DND-41 (cell line): ENCODE data around the gene C19orf67.

ENCODE experiments used
- ATAC-seq: fragments of 200-7000 bp; cut with Tn5 transposase; 3 replicates; pipeline ENCODE4 v1.9.1; 2021; ENCODE audit warnings: low read depth; ENCODE audit not compliant: insufficient read depth
- DNase-seq: peaks from one replicate; pipeline ENCODE4 v3.0.0-alpha.2; 2020
- H2AFZ ChIP-seq: 2 replicates; pipeline ENCODE4 v1.6.0; 2012; ENCODE audit warnings: low read depth, low read length
- H3K27ac ChIP-seq: 2 replicates; pipeline ENCODE4 v1.5.1; 2012; ENCODE audit warnings: low read length, inconsistent platforms
- H3K27me3 ChIP-seq: fragments of 200-600 bp; sonication (generic); 2 replicates; pipeline ENCODE4 v1.6.0; 2012; ENCODE audit warnings: low read length, mild to moderate bottlenecking, inconsistent platforms; ENCODE audit not compliant: insufficient read depth, poor library complexity
- H3K36me3 ChIP-seq: 2 replicates; pipeline ENCODE4 v1.5.1; 2012; ENCODE audit warnings: low read length, inconsistent platforms; ENCODE audit not compliant: insufficient read depth
- H3K4me1 ChIP-seq: 2 replicates; pipeline ENCODE4 v1.5.1; 2012; ENCODE audit warnings: mild to moderate bottlenecking, low read length; ENCODE audit not compliant: insufficient read depth
- H3K4me2 ChIP-seq: 2 replicates; pipeline ENCODE4 v1.6.0; 2012; ENCODE audit warnings: mild to moderate bottlenecking, moderate library complexity, low read length, inconsistent platforms; ENCODE audit not compliant: insufficient read depth
- H3K4me3 ChIP-seq, 2 experiments: fragments of 200-600 bp in 1 of 2; shearing (Covaris generic) in 1 of 2; 2 replicates each; pipeline ENCODE4 v1.5.1; 2012 to 2016; ENCODE audit warnings: inconsistent platforms in 2 of 2, low read length in 2 of 2, mild to moderate bottlenecking in 2 of 2, low read depth in 1 of 2, moderate library complexity in 1 of 2
- H3K79me2 ChIP-seq: 2 replicates; pipeline ENCODE4 v1.6.0; 2012; ENCODE audit warnings: low read length, inconsistent platforms; ENCODE audit not compliant: insufficient read depth
- H3K9ac ChIP-seq: 2 replicates; pipeline ENCODE4 v1.6.0; 2012; ENCODE audit warnings: low read depth, mild to moderate bottlenecking, inconsistent platforms, low read length, moderate library complexity
- H3K9me3 ChIP-seq: 2 replicates; pipeline ENCODE4 v1.5.1; 2012; ENCODE audit warnings: low read length, moderate library complexity, mild to moderate bottlenecking, inconsistent platforms; ENCODE audit not compliant: insufficient read depth, severe bottlenecking
- H4K20me1 ChIP-seq: 2 replicates; pipeline ENCODE4 v1.6.0; 2012; ENCODE audit warnings: low read length; ENCODE audit not compliant: insufficient read depth
- CTCF ChIP-seq: IDR thresholded peaks from 2 replicates; pipeline ENCODE4 v1.5.1; 2012; ENCODE audit warnings: borderline replicate concordance, low read length, moderate library complexity, mild to moderate bottlenecking; ENCODE audit not compliant: poor library complexity, severe bottlenecking; ENCODE audit errors: extremely low read depth
- EZH2 ChIP-seq: IDR thresholded peaks from 3 replicates; pipeline ENCODE4 v1.6.1; 2012; ENCODE audit warnings: borderline replicate concordance, low read depth, mild to moderate bottlenecking, moderate library complexity, low read length, inconsistent platforms; ENCODE audit not compliant: severe bottlenecking

The C19orf67 gene

DNA sequence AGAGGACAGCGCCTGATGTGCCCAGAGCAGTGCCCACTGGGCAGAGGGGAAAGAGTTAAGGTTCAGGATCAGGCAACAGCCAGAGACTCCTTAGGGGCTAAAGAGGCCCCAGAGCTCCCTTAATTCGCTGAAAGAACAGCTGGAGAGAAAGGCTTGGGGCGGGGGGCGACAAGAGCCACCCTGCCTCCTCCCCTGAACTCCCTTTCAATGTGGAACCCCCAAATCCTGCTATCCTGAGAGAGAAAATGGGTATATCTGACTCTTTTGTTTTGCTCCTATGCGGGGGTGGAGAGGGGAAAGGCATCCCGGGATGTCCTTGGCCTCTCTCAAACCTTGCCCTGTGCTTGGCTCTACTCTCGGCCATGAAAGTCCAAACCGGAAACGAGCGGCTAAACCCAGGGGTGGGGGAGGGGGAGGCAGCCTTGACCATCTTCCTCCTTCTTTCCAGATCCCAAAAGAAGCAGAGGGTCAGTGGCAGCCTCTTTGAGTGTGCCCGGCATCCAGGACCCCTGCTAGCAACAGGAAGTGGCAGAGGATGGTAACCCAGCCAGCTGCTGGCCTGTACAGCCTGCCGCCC is 27.3 kb upstream of the C19orf67 start:
- H2AFZ ChIP-seq = no peak overlapping the region
- TF ChIP-seq EZH2 (no peak), CTCF (no peak)
- H3K79me2 ChIP-seq = peaks cover 56% of the 10 kb centered on the region
- no peak overlapping the region for H3K4me3 ChIP-seq
- no peak for DNase-seq
- H3K4me2 ChIP-seq = no peak overlapping the region
- no peaks in the 10 kb centered on the region for H3K9me3 ChIP-seq
- H3K36me3 ChIP-seq = peaks cover 6% of the 10 kb centered on the region; the same call in 1 of the 2 replicates
- H3K4me1 ChIP-seq = peaks cover 18% of the 10 kb centered on the region
- no peak for ATAC-seq
- no peak overlapping the region for H3K9ac ChIP-seq
- H3K27ac ChIP-seq = no peak overlapping the region
- peaks cover 32% of the 10 kb centered on the region for H4K20me1 ChIP-seq
- no peaks in the 10 kb centered on the region for H3K27me3 ChIP-seq

DNA sequence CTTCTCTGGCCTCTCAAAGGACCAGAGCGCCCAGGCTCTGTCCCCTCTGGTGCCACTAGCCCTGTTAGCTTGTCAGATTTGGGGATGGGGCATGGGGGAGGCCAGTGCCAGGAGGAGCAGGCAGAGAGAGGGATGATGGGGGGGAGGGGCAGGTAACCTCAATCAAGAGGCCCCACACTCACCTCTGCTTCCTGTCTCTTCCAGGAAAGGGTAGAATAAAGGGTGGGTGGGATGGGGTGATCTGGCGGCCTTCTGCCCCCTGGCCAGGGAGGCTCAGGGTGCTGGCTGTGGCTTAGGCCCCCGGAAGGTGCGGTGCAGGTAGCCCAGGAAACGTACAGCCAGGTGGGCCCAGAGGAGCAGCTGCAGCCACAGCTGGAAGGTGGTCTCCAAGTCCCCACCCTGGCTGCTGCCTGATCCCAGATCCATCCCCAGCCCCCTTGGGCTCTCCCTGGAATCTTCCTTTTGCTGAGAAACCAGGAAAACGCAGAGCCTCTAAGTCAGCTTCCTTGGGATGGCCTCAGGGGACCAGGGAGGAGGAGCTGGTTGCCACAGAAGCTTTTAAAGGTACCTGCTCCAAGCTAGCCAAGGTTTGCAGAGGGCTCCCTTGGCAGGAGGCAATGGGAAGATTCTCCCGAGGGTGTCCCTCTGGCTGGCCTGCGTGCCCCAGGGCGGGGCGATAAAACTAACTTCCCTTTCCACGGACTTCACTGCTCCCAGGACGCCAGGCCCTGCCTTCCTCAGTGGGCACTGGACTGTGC is 26.6 kb upstream of the C19orf67 start:
- H3K79me2 ChIP-seq = peaks cover 57% of the 10 kb centered on the region
- ATAC-seq = no peak
- 0 out of 2 replicates have a peak overlapping the region, but pooled peaks have one; percentile 18 for H3K27ac ChIP-seq
- no peaks in the 10 kb centered on the region for H3K9me3 ChIP-seq
- H3K4me1 ChIP-seq = peaks cover 18% of the 10 kb centered on the region
- no peaks in the 10 kb centered on the region for H3K27me3 ChIP-seq
- H3K4me3 ChIP-seq = no peak overlapping the region
- H3K4me2 ChIP-seq = no peak overlapping the region
- H4K20me1 ChIP-seq = peaks cover 32% of the 10 kb centered on the region
- H3K36me3 ChIP-seq = peaks cover 6% of the 10 kb centered on the region; the same call in 1 of the 2 replicates
- no peak for DNase-seq
- no peak overlapping the region for H3K9ac ChIP-seq
- TF ChIP-seq EZH2 = no peak
- no peak for TF ChIP-seq CTCF
- H2AFZ ChIP-seq = no peak overlapping the region

GRCh38 chr19:14111486-14111885 is 25.9 kb upstream of the C19orf67 start:
- DNase-seq (no peak), ATAC-seq (no peak)
- Histone ChIP-seq H3K36me3 (peaks cover 6% of the 10 kb centered on the region), H2AFZ (no peak overlapping the region), H3K9me3 (no peaks in the 10 kb centered on the region), H3K4me2 (no peak overlapping the region), H3K4me3 (no peak overlapping the region), H3K4me1 (peaks cover 12% of the 10 kb centered on the region), H3K27ac (0 out of 2 replicates have a peak overlapping the region, but pooled peaks have one; percentile 18), H3K9ac (no peak overlapping the region), H3K27me3 (no peaks in the 10 kb centered on the region), H3K79me2 (peaks cover 49% of the 10 kb centered on the region), H4K20me1 (peaks cover 25% of the 10 kb centered on the region)
- no peak for TF ChIP-seq EZH2
- TF ChIP-seq CTCF = no peak
